ENCODE measurements around the gene SLC25A43.
"Not testable (repeated sequence)": the region's sequence is repeated elsewhere in the genome, so short reads cannot be mapped to it uniquely, and the experiment has no call there.

The SLC25A43 gene

GRCh38 chrX:119487766-119488165, 88.6 kb downstream of the SLC25A43 start:
- H3K4me1 ChIP-seq (ENCODE audit: control insufficient read depth in 1 of 2, insufficient read depth in 2 of 2, low read length in 2 of 2); H3K79me2 ChIP-seq (ENCODE audit: control insufficient read depth, insufficient read depth, low read length, poor library complexity); H3K4me2 ChIP-seq (ENCODE audit: low read length); H3K9me3 ChIP-seq (ENCODE audit: insufficient read depth, low read depth, low read length); H3K9ac ChIP-seq (ENCODE audit: low read length); H4K12ac ChIP-seq (ENCODE audit: low read depth, low read length); H3K36me3 ChIP-seq (ENCODE audit: control insufficient read depth in 1 of 2, insufficient read depth in 2 of 2, low read length in 2 of 2); H4K8ac ChIP-seq (ENCODE audit: low read depth, low read length); H3K4me3 ChIP-seq (ENCODE audit: low read depth, low read length); H2BK120ac ChIP-seq (ENCODE audit: insufficient read depth, low read length, poor library complexity); H3K23ac ChIP-seq (ENCODE audit: low read length); H2BK5ac ChIP-seq (ENCODE audit: low read depth, low read length, poor library complexity); H3K79me1 ChIP-seq (ENCODE audit: low read length); H3K18ac ChIP-seq (ENCODE audit: low read length); H2AFZ ChIP-seq (ENCODE audit: insufficient read depth, low read length, poor library complexity); H2AK5ac ChIP-seq (ENCODE audit: low read length); H3K27ac ChIP-seq (ENCODE audit: low read depth, low read length); H4K91ac ChIP-seq (ENCODE audit: low read depth, low read length); H3K4ac ChIP-seq (ENCODE audit: low read depth, low read length); H3K27me3 ChIP-seq (ENCODE audit: insufficient read depth, low read length); H2BK12ac ChIP-seq (ENCODE audit: low read length); DNase-seq; H3K14ac ChIP-seq (ENCODE audit: low read length): not testable (repeated sequence)
- WGBS (ENCODE audit: extremely low coverage, insufficient coverage, insufficient read length): no CpG with 5 or more reads among the region's 24 CpGs

- Histone ChIP-seq H3K27me3 (ENCODE audit: insufficient read depth, low read length) (no peaks in the 10 kb centered on the region), H3K9me3 (ENCODE audit: insufficient read depth, low read depth, low read length) (no peaks in the 10 kb centered on the region), H3K36me3 (ENCODE audit: control insufficient read depth in 1 of 2, insufficient read depth in 2 of 2, low read length in 2 of 2) (no peaks in the 10 kb centered on the region), H3K27ac (ENCODE audit: low read depth, low read length) (no peak overlapping the region), H2BK12ac (ENCODE audit: low read length) (no peak overlapping the region), H2AFZ (ENCODE audit: insufficient read depth, low read length, poor library complexity) (no peak overlapping the region), H3K23ac (ENCODE audit: low read length) (no peak overlapping the region), H3K9ac (ENCODE audit: low read length) (no peak overlapping the region), H3K18ac (ENCODE audit: low read length) (no peak overlapping the region), H4K12ac (ENCODE audit: low read depth, low read length) (no peak overlapping the region), H3K14ac (ENCODE audit: low read length) (no peak overlapping the region), H2AK5ac (ENCODE audit: low read length) (no peak overlapping the region), H3K4ac (ENCODE audit: low read depth, low read length) (no peak overlapping the region), H4K8ac (ENCODE audit: low read depth, low read length) (no peak overlapping the region), H3K79me2 (ENCODE audit: control insufficient read depth, insufficient read depth, low read length, poor library complexity) (no peaks in the 10 kb centered on the region), H2BK5ac (ENCODE audit: low read depth, low read length, poor library complexity) (no peak overlapping the region), H4K91ac (ENCODE audit: low read depth, low read length) (no peak overlapping the region), H3K4me2 (ENCODE audit: low read length) (no peak overlapping the region), H3K4me3 (ENCODE audit: low read depth, low read length) (no peak overlapping the region), H3K4me1 (ENCODE audit: control insufficient read depth in 1 of 2, insufficient read depth in 2 of 2, low read length in 2 of 2) (no peaks in the 10 kb centered on the region), H2BK120ac (ENCODE audit: insufficient read depth, low read length, poor library complexity) (no peak overlapping the region), H3K79me1 (ENCODE audit: low read length) (no peaks in the 10 kb centered on the region)
- WGBS (ENCODE audit: extremely low coverage, insufficient coverage, insufficient read length): no CpG with 5 or more reads among the region's 8 CpGs
- DNase-seq: peak; percentile 30 to 69
These were observed 89.6 kb downstream of the SLC25A43 start for GRCh38 chrX:119488749-119489148.

- Histone ChIP-seq H3K4me3 (ENCODE audit: low read depth, low read length) (no peak overlapping the region), H2BK12ac (ENCODE audit: low read length) (no peak overlapping the region), H3K14ac (ENCODE audit: low read length) (no peak overlapping the region), H3K79me2 (ENCODE audit: control insufficient read depth, insufficient read depth, low read length, poor library complexity) (no peaks in the 10 kb centered on the region), H4K8ac (ENCODE audit: low read depth, low read length) (no peak overlapping the region), H3K9me3 (ENCODE audit: insufficient read depth, low read depth, low read length) (no peaks in the 10 kb centered on the region), H3K4me2 (ENCODE audit: low read length) (no peak overlapping the region), H2AFZ (ENCODE audit: insufficient read depth, low read length, poor library complexity) (no peak overlapping the region), H4K91ac (ENCODE audit: low read depth, low read length) (no peak overlapping the region), H3K9ac (ENCODE audit: low read length) (no peak overlapping the region), H2BK120ac (ENCODE audit: insufficient read depth, low read length, poor library complexity) (no peak overlapping the region), H4K12ac (ENCODE audit: low read depth, low read length) (peak overlapping the region; percentile 30), H3K23ac (ENCODE audit: low read length) (no peak overlapping the region), H3K4ac (ENCODE audit: low read depth, low read length) (no peak overlapping the region), H3K18ac (ENCODE audit: low read length) (no peak overlapping the region), H2BK5ac (ENCODE audit: low read depth, low read length, poor library complexity) (no peak overlapping the region), H3K27ac (ENCODE audit: low read depth, low read length) (no peak overlapping the region), H3K4me1 (ENCODE audit: control insufficient read depth in 1 of 2, insufficient read depth in 2 of 2, low read length in 2 of 2) (no peaks in the 10 kb centered on the region), H3K27me3 (ENCODE audit: insufficient read depth, low read length) (no peaks in the 10 kb centered on the region), H3K36me3 (ENCODE audit: control insufficient read depth in 1 of 2, insufficient read depth in 2 of 2, low read length in 2 of 2) (no peaks in the 10 kb centered on the region), H2AK5ac (ENCODE audit: low read length) (no peak overlapping the region), H3K79me1 (ENCODE audit: low read length) (no peaks in the 10 kb centered on the region)
- no peak for DNase-seq
- whole genome bisulfite sequencing (ENCODE audit: extremely low coverage, insufficient coverage, insufficient read length): no CpG with 5 or more reads among the region's 13 CpGs
These were observed 90.3 kb downstream of the SLC25A43 start for GRCh38 chrX:119489212-119490074.

- no peaks in the 10 kb centered on the region for H3K36me3 ChIP-seq (ENCODE audit: control insufficient read depth in 1 of 2, insufficient read depth in 2 of 2, low read length in 2 of 2)
- no peak overlapping the region for H4K8ac ChIP-seq (ENCODE audit: low read depth, low read length)
- no peaks in the 10 kb centered on the region for H3K27me3 ChIP-seq (ENCODE audit: insufficient read depth, low read length)
- no peak overlapping the region for H2AK5ac ChIP-seq (ENCODE audit: low read length)
- H3K4me2 ChIP-seq (ENCODE audit: low read length): no peak overlapping the region
- no peaks in the 10 kb centered on the region for H3K9me3 ChIP-seq (ENCODE audit: insufficient read depth, low read depth, low read length)
- no peak overlapping the region for H3K23ac ChIP-seq (ENCODE audit: low read length)
- no peaks in the 10 kb centered on the region for H3K79me1 ChIP-seq (ENCODE audit: low read length)
- H3K4ac ChIP-seq (ENCODE audit: low read depth, low read length): no peak overlapping the region
- H3K27ac ChIP-seq (ENCODE audit: low read depth, low read length): no peak overlapping the region
- H3K18ac ChIP-seq (ENCODE audit: low read length): no peak overlapping the region
- no CpG with 5 or more reads among the region's 2 CpGs for WGBS (ENCODE audit: extremely low coverage, insufficient coverage, insufficient read length)
- no peak overlapping the region for H2AFZ ChIP-seq (ENCODE audit: insufficient read depth, low read length, poor library complexity)
- DNase-seq: no peak
- no peak overlapping the region for H3K4me3 ChIP-seq (ENCODE audit: low read depth, low read length)
- H2BK120ac ChIP-seq (ENCODE audit: insufficient read depth, low read length, poor library complexity): no peak overlapping the region
- H3K79me2 ChIP-seq (ENCODE audit: control insufficient read depth, insufficient read depth, low read length, poor library complexity): no peaks in the 10 kb centered on the region
- H3K9ac ChIP-seq (ENCODE audit: low read length): no peak overlapping the region
- H4K12ac ChIP-seq (ENCODE audit: low read depth, low read length): no peak overlapping the region
- H3K4me1 ChIP-seq (ENCODE audit: control insufficient read depth in 1 of 2, insufficient read depth in 2 of 2, low read length in 2 of 2): peaks cover 2 to 8% of the 10 kb centered on the region in 2 experiments
- no peak overlapping the region for H3K14ac ChIP-seq (ENCODE audit: low read length)
- no peak overlapping the region for H2BK5ac ChIP-seq (ENCODE audit: low read depth, low read length, poor library complexity)
- H4K91ac ChIP-seq (ENCODE audit: low read depth, low read length): no peak overlapping the region
- no peak overlapping the region for H2BK12ac ChIP-seq (ENCODE audit: low read length)
These were observed 93.3 kb downstream of the SLC25A43 start for GRCh38 chrX:119492463-119492862.
